HG02678 (cell line): ENCODE measurements around the gene AQP4.

ENCODE experiments used
- ATAC-seq: cut with Tn5 transposase; IDR thresholded peaks from one replicate; pipeline ENCODE4 v1.9.1; 2021; ENCODE audit warnings: mild to moderate bottlenecking, moderate library complexity; ENCODE audit not compliant: unreplicated experiment

The AQP4 gene

GRCh38 chr18:26865557-26865956 lies at the start of gene AQP4:
Gene AQP4 (minus strand): TSS chr18:26865707. CDS start chr18:26865689, 18 bp downstream.
- no peak for ATAC-seq

- no peak for ATAC-seq
Measured at GRCh38 chr18:26911840-26912239, 46.3 kb upstream of the AQP4 start.

- no peak for ATAC-seq
Measured at GRCh38 chr18:26909599-26910290, 44.2 kb upstream of the AQP4 start.

- no peak for ATAC-seq
Measured at GRCh38 chr18:26908906-26909305, 43.4 kb upstream of the AQP4 start.

GRCh38 chr18:26902291-26902690 lies 36.8 kb upstream of the AQP4 start:
- no peak for ATAC-seq

- ATAC-seq = no peak
Measured at GRCh38 chr18:26901020-26901419, 35.5 kb upstream of the AQP4 start.

GRCh38 chr18:26894426-26894825 lies 28.9 kb upstream of the AQP4 start:
- ATAC-seq = no peak

GRCh38 chr18:26893996-26894395 lies 28.5 kb upstream of the AQP4 start:
- no peak for ATAC-seq

GRCh38 chr18:26888259-26888658 lies 22.8 kb upstream of the AQP4 start:
- no peak for ATAC-seq

GRCh38 chr18:26875040-26875654 lies 9.6 kb upstream of the AQP4 start:
- ATAC-seq = no peak

GRCh38 chr18:26874283-26874682 lies 8.8 kb upstream of the AQP4 start:
- no peak for ATAC-seq

- no peak for ATAC-seq
Measured at GRCh38 chr18:26869640-26870039, 4.1 kb upstream of the AQP4 start.

- no peak for ATAC-seq
Measured at GRCh38 chr18:26868968-26869586, 3.6 kb upstream of the AQP4 start.

- ATAC-seq = no peak
Measured at GRCh38 chr18:26867471-26867870, 2.0 kb upstream of the AQP4 start.

- ATAC-seq = no peak
Measured at GRCh38 chr18:26864658-26865057, 849 bp downstream of the AQP4 start.

- no peak for ATAC-seq
Measured at GRCh38 chr18:26863921-26864497, 1.5 kb downstream of the AQP4 start.

- no peak for ATAC-seq
Measured at GRCh38 chr18:26863122-26863879, 2.2 kb downstream of the AQP4 start.

- no peak for ATAC-seq
Measured at GRCh38 chr18:26862084-26862483, 3.4 kb downstream of the AQP4 start.

GRCh38 chr18:26854292-26854881 lies 11.1 kb downstream of the AQP4 start:
- no peak for ATAC-seq

- ATAC-seq = no peak
Measured at GRCh38 chr18:26853401-26853800, 12.1 kb downstream of the AQP4 start.

- ATAC-seq = no peak
Measured at GRCh38 chr18:26843760-26844159, 21.7 kb downstream of the AQP4 start.
